ENCODE results near the gene MYL12B.

GRCh38 chr18:3254725-3255124, 7.2 kb upstream of the MYL12B start:
- TF ChIP-seq CTCF (IDR thresholded peaks at IDR 0.05) = no peak
- TF ChIP-seq POLR2A (IDR thresholded peaks at IDR 0.05) = no peak
